HCT116 (cell line): Measurements from ENCODE around the gene EZH2.

ENCODE experiments used
- CTCF ChIP-seq, 3 experiments: fragments of 200-600 bp in 1 of 3; sonication (generic) in 1 of 3; IDR thresholded peaks in 2 of 3; conservative IDR thresholded peaks in 1 of 3; 2 replicates each; pipeline ENCODE4 v1.5.1; 2012 to 2017; ENCODE audit warnings: low read depth in 2 of 3, low read length in 2 of 3, antibody characterized with exemption in 1 of 3, borderline replicate concordance in 1 of 3, control low read depth in 1 of 3, mild to moderate bottlenecking in 1 of 3, mixed read lengths in 1 of 3, mixed run types in 1 of 3, moderate library complexity in 1 of 3; ENCODE audit not compliant: insufficient read depth in 1 of 3
- EGR1 ChIP-seq: IDR thresholded peaks from 2 replicates; pipeline ENCODE4 v1.6.1; 2012; ENCODE audit warnings: low read depth
- EZH2 ChIP-seq: fragments of 200-600 bp; sonication (generic); IDR thresholded peaks from 2 replicates; pipeline ENCODE4 v1.6.1; 2017; ENCODE audit warnings: antibody characterized with exemption, mixed run types
- EZH2phosphoT487 ChIP-seq: fragments of 200-600 bp; IDR thresholded peaks from 2 replicates; pipeline ENCODE4 v1.6.1; 2018; ENCODE audit warnings: antibody characterized with exemption, borderline replicate concordance
- FOSL1 ChIP-seq: IDR thresholded peaks from 2 replicates; pipeline ENCODE4 v1.6.1; 2012; ENCODE audit warnings: low read depth
- POLR2A ChIP-seq: IDR thresholded peaks from 2 replicates; pipeline ENCODE4 v1.7.0; 2011; ENCODE audit warnings: borderline replicate concordance; ENCODE audit not compliant: insufficient read depth, insufficient read length; ENCODE audit errors: extremely low read depth
- POLR2AphosphoS5 ChIP-seq: IDR thresholded peaks from 2 replicates; pipeline ENCODE4 v1.6.1; 2011; ENCODE audit warnings: mild to moderate bottlenecking, low read depth, low read length, moderate library complexity
- REST ChIP-seq: IDR thresholded peaks from 2 replicates; pipeline ENCODE4 v1.6.1; 2012; ENCODE audit warnings: low read depth
- SIN3A ChIP-seq: IDR thresholded peaks from 2 replicates; pipeline ENCODE4 v1.6.1; 2012; ENCODE audit warnings: low read depth
- SP1 ChIP-seq: IDR thresholded peaks from 2 replicates; pipeline ENCODE4 v1.6.1; 2012; ENCODE audit warnings: low read depth
- TCF7L2 ChIP-seq: IDR thresholded peaks from 2 replicates; pipeline ENCODE4 v1.7.0; 2011; ENCODE audit warnings: borderline replicate concordance, inconsistent platforms; ENCODE audit not compliant: insufficient read depth, insufficient read length; ENCODE audit errors: extremely low read depth
- ZNF274 ChIP-seq: fragments of 200-500 bp; sonication (Bioruptor generic); IDR thresholded peaks from 2 replicates; pipeline ENCODE4 v1.6.1; 2014; ENCODE audit warnings: mild to moderate bottlenecking, low read depth, low read length, inconsistent platforms
- TF ChIP-seq, protein P1 (sequence below): IDR thresholded peaks from 2 replicates; pipeline ENCODE4 v1.6.1; 2012
- TF ChIP-seq, protein P2 (sequence below): IDR thresholded peaks from 2 replicates; pipeline ENCODE4 v1.6.1; 2012

GRCh38 chr7:148915211-148915610 is 31.1 kb upstream of the EZH2 start:
- TF ChIP-seq POLR2AphosphoS5 (no peak), CTCF (IDR thresholded peaks at IDR 0.05 in 2 of 3, conservative IDR thresholded peaks at IDR 0.05 in 1 of 3; ENCODE audit: borderline replicate concordance in 1 of 3, insufficient read depth in 1 of 3, low read depth in 2 of 3, low read length in 2 of 3) (no peak), EZH2 (no peak), SP1 (no peak), POLR2A (no peak), ZNF274 (no peak), EGR1 (no peak), SIN3A (no peak), EZH2phosphoT487 (no peak), TCF7L2 (no peak), REST (no peak), FOSL1 (no peak)
- TF ChIP-seq, protein P1, sequence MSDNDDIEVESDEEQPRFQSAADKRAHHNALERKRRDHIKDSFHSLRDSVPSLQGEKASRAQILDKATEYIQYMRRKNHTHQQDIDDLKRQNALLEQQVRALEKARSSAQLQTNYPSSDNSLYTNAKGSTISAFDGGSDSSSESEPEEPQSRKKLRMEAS: no peak
- TF ChIP-seq, protein P2, sequence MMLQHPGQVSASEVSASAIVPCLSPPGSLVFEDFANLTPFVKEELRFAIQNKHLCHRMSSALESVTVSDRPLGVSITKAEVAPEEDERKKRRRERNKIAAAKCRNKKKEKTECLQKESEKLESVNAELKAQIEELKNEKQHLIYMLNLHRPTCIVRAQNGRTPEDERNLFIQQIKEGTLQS: no peak
